Stimulated activated naive CD8-positive, alpha-beta T cell treated with anti-CD3 and anti-CD28 coated beads, Interleukin-15, amount 100 ng/mL, for 72 hours (primary cell): ENCODE results near the gene ERGIC1.
A peak's percentile ranks its signal among the peaks of the same experiment; 100 is the strongest.

Source experiments
- ATAC-seq: fragments of 150-1000 bp; cut with Tn5 transposase; 2 replicates; pipeline ENCODE4 v1.10.0; 2021; ENCODE audit warnings: mild to moderate bottlenecking, moderate library complexity
- DNase-seq, 2 donors: peaks; one replicate each; pipeline ENCODE4 v3.0.0; 2021 to 2022
- H3K27ac Mint-ChIP-seq, 2 donors: one replicate each; pipeline ENCODE4 v1.8.0; 2022; ENCODE audit warnings: mild to moderate bottlenecking in 2 of 2, mixed read lengths in 2 of 2, moderate library complexity in 2 of 2
- H3K27me3 Mint-ChIP-seq: one replicate; pipeline ENCODE4 v1.8.0; 2022; ENCODE audit warnings: mixed read lengths
- H3K4me1 Mint-ChIP-seq: one replicate; pipeline ENCODE4 v1.8.0; 2022; ENCODE audit warnings: mild to moderate bottlenecking, mixed read lengths
- H3K4me3 Mint-ChIP-seq, 2 donors: one replicate each; pipeline ENCODE4 v1.8.0; 2022; ENCODE audit warnings: mild to moderate bottlenecking in 2 of 2, mixed read lengths in 2 of 2, moderate library complexity in 1 of 2
- H3K9me3 Mint-ChIP-seq, 2 donors: one replicate each; pipeline ENCODE4 v1.8.0; 2022; ENCODE audit warnings: mixed read lengths in 2 of 2

Gene ERGIC1

GRCh38 chr5:172973127-172973916 is 139.3 kb downstream of the ERGIC1 start:
- Mint-ChIP-seq H3K4me3 (no peak overlapping the region), H3K4me1 (peaks cover 2% of the 10 kb centered on the region), H3K27ac (no peak overlapping the region), H3K9me3 (no peaks in the 10 kb centered on the region), H3K27me3 (no peaks in the 10 kb centered on the region)
- DNase-seq (no peak), ATAC-seq (no peak)

- Mint-ChIP-seq H3K27ac (no peak overlapping the region), H3K4me1 (peaks cover 8% of the 10 kb centered on the region), H3K4me3 (no peak overlapping the region), H3K9me3 (no peaks in the 10 kb centered on the region), H3K27me3 (no peaks in the 10 kb centered on the region)
- DNase-seq (no peak), ATAC-seq (no peak)
These were observed 139.9 kb downstream of the ERGIC1 start for GRCh38 chr5:172973931-172974330.

- no peak for DNase-seq
- H3K27me3 Mint-ChIP-seq: no peaks in the 10 kb centered on the region
- no peaks in the 10 kb centered on the region for H3K9me3 Mint-ChIP-seq
- ATAC-seq: no peak
- H3K27ac Mint-ChIP-seq: no peak overlapping the region
- no peak overlapping the region for H3K4me3 Mint-ChIP-seq
- H3K4me1 Mint-ChIP-seq: peaks cover 10% of the 10 kb centered on the region
These were observed 141.2 kb downstream of the ERGIC1 start for GRCh38 chr5:172975289-172975688.

DNA sequence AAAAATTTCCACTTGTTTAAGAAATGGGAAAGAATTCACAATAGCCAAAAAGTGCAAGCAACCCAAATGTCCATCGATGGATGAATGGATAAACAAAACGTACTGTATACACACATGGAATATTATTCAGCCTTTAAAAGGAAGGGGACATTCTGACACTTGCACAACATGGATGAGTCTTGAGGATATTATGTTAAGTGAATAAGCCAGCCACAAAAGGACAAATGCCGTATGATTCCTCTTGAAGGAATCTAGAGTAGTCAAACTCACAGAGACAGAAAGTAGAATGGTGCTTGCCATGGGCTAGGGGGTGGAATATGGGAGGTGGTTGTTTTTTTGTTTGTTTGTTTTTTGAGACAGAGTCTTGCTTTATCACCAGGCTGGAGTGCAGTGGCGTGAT is 145.7 kb downstream of the ERGIC1 start:
- Mint-ChIP-seq H3K4me3 (no peak overlapping the region), H3K9me3 (no peaks in the 10 kb centered on the region), H3K4me1 (peaks cover 18% of the 10 kb centered on the region), H3K27me3 (no peaks in the 10 kb centered on the region), H3K27ac (no peak overlapping the region)
- ATAC-seq: no peak
- DNase-seq: no peak

DNA sequence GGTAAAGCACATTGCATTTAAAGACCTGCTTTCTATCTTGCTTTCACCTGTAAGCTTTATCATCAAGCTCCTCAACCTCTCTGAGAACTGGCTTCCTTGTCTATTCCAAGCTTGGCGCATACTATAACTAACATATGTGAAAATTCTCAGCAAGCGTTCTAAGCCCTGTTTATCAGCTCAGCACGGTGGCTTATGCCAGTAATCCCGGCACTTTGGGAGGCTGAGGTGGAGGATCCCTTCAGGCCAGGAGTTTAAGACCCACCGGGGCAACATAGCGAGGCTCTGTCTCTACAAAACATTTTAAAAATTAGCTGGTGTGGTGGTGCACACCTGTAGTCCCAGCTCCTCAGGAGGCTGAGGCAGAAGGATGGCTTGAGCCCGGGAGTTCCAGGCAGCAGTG is 147.9 kb downstream of the ERGIC1 start:
- no peak overlapping the region for H3K27ac Mint-ChIP-seq
- H3K4me3 Mint-ChIP-seq: no peak overlapping the region
- DNase-seq (no peak), ATAC-seq (no peak)
- no peaks in the 10 kb centered on the region for H3K9me3 Mint-ChIP-seq
- no peaks in the 10 kb centered on the region for H3K27me3 Mint-ChIP-seq
- H3K4me1 Mint-ChIP-seq: peaks cover 34% of the 10 kb centered on the region

DNA sequence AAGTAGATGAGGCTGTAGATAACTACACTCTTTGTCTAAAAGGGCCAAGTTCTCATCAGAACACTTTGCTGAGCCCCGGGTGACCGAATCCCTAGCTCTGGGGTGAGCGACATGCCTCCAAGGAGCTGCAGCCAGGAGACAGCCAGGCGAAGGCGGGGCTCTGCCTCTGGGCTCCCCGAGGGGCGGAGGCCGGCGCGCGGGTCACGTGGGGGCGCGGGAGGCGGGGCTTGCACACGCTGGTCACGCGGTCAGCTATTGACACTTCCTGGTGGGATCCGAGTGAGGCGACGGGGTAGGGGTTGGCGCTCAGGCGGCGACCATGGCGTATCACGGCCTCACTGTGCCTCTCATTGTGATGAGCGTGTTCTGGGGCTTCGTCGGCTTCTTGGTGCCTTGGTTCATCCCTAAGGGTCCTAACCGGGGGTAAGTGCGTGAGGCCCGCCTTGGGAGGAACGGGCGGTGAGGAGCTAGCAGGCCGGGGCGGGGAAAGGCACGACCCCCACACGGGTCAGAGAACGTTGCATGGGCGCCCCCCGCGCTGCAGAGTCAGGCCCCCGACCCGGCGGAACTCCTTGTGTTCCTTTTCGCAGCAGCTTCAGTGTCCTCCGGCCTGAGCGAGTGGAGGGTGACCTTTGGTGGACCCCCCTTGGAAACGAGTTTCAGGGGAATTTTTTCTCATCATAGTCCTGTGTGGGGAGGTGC is 149.6 kb downstream of the ERGIC1 start, which contains the start of gene ATP6V0E1:
ATP6V0E1 (plus strand) TSS at position 230 of the 702 bp plus-strand sequence; CDS start at position 320, 90 bp downstream.
- ATAC-seq (peak; percentile 92), DNase-seq (peak; percentile 94 to 95)
- Mint-ChIP-seq H3K27ac (peak within 1 kb of the TSS; percentile 98 to 100), H3K9me3 (no peaks in the 10 kb centered on the region), H3K27me3 (no peaks in the 10 kb centered on the region), H3K4me3 (peak within 1 kb of the TSS; percentile 94 to 100), H3K4me1 (peaks cover 28% of the 10 kb centered on the region)

GRCh38 chr5:172984244-172984953 is 150.3 kb downstream of the ERGIC1 start:
- no peaks in the 10 kb centered on the region for H3K9me3 Mint-ChIP-seq
- H3K4me1 Mint-ChIP-seq: peaks cover 28% of the 10 kb centered on the region
- DNase-seq (peak; percentile 79 to 86), ATAC-seq (peak; percentile 92)
- no peaks in the 10 kb centered on the region for H3K27me3 Mint-ChIP-seq
- peak overlapping the region; percentile 94 to 100 for H3K4me3 Mint-ChIP-seq
- peak overlapping the region; percentile 98 to 100 for H3K27ac Mint-ChIP-seq

- Mint-ChIP-seq H3K9me3 (no peaks in the 10 kb centered on the region), H3K27me3 (no peaks in the 10 kb centered on the region), H3K4me1 (peaks cover 30% of the 10 kb centered on the region), H3K4me3 (peak overlapping the region; percentile 71 to 77), H3K27ac (peak overlapping the region; percentile 47 to 87)
- no peak for ATAC-seq
- DNase-seq: no peak
These were observed 151.5 kb downstream of the ERGIC1 start for GRCh38 chr5:172985596-172985995.

DNA sequence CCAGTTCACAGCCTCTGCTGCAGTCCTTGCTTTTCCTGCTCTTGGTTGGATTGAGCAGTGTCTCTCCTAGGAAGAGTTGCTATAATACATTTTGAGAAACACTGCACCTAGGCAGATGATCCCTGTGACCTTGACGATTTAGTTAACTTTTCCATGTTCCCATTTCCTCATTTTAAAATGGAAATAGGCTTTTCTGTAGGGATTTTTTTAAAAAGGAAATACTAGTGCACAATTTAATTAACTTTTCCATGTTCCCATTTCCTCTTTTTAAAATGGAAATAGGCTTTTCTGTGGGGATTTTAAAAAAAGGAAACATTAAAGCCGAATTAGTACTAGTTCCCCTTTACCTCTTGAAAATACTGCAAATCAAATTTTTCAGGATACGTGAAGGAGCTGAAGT is 154.2 kb downstream of the ERGIC1 start:
- no peak for ATAC-seq
- DNase-seq: no peak
- Mint-ChIP-seq H3K27me3 (no peaks in the 10 kb centered on the region), H3K4me1 (peaks cover 51% of the 10 kb centered on the region), H3K9me3 (no peaks in the 10 kb centered on the region), H3K27ac (no peak overlapping the region), H3K4me3 (no peak overlapping the region)

DNA sequence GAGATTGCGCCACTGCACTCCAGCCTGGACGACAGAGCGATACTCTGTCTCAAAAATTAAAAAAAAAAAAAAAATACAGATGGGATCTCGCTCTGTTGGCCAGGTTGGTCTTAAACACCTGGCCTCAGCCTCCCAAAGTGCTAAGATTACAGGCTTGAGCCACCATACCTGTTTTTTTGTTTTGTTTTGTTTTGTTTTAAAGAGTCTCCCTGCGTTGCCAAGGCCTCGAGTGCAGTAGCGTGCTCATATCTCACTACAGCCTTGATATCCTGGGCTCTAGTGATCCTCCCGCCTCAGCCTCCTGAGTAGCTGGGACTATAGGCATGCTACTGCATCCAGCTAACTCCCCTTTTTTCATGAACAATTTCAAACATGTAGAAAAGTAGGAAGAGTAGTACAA is 156.7 kb downstream of the ERGIC1 start:
- Mint-ChIP-seq H3K4me3 (no peak overlapping the region), H3K4me1 (peaks cover 50% of the 10 kb centered on the region), H3K27me3 (no peaks in the 10 kb centered on the region), H3K27ac (no peak overlapping the region), H3K9me3 (no peaks in the 10 kb centered on the region)
- ATAC-seq (no peak), DNase-seq (no peak)

GRCh38 chr5:172994405-172994804 is 160.4 kb downstream of the ERGIC1 start:
- no peak for DNase-seq
- Mint-ChIP-seq H3K27ac (peak overlapping the region in 1 of 2 donors; percentile 50), H3K4me1 (peaks cover 63% of the 10 kb centered on the region), H3K27me3 (no peaks in the 10 kb centered on the region), H3K4me3 (no peak overlapping the region), H3K9me3 (no peaks in the 10 kb centered on the region)
- no peak for ATAC-seq

GRCh38 chr5:172999372-172999973 is 165.4 kb downstream of the ERGIC1 start:
- ATAC-seq: no peak
- H3K27ac Mint-ChIP-seq: peak overlapping the region in 1 of 2 donors; percentile 44
- no peak overlapping the region for H3K4me3 Mint-ChIP-seq
- no peaks in the 10 kb centered on the region for H3K27me3 Mint-ChIP-seq
- H3K9me3 Mint-ChIP-seq: no peaks in the 10 kb centered on the region
- H3K4me1 Mint-ChIP-seq: peaks cover 70% of the 10 kb centered on the region
- DNase-seq: no peak

- Mint-ChIP-seq H3K4me3 (no peak overlapping the region), H3K27ac (no peak overlapping the region)
These were observed 165.9 kb downstream of the ERGIC1 start for GRCh38 chr5:172999974-173000373.

GRCh38 chr5:173001229-173001841 is 167.3 kb downstream of the ERGIC1 start:
- ATAC-seq: peak; percentile 89
- Mint-ChIP-seq H3K4me3 (peak overlapping the region; percentile 39 to 48), H3K27ac (peak overlapping the region; percentile 54 to 92), H3K4me1 (peaks cover 64% of the 10 kb centered on the region), H3K27me3 (no peaks in the 10 kb centered on the region), H3K9me3 (no peaks in the 10 kb centered on the region)
- DNase-seq: peak in 1 of 2 donors; percentile 44

More at GRCh38 chr5:172999974-173000373, 165.9 kb downstream of the ERGIC1 start:
- H3K27me3 Mint-ChIP-seq: no peaks in the 10 kb centered on the region
- no peak for ATAC-seq
- H3K4me1 Mint-ChIP-seq: peaks cover 71% of the 10 kb centered on the region
- DNase-seq: no peak
- no peaks in the 10 kb centered on the region for H3K9me3 Mint-ChIP-seq
